ENCODE results near the gene BRD4. TPM values are rescaled to one million over a fixed set of nuclear protein-coding genes. Genes with fewer than 3 reads are reported as not detected.
"Not testable (repeated sequence)": the region's sequence is repeated elsewhere in the genome, so short reads cannot be mapped to it uniquely, and the experiment has no call there.

The BRD4 gene
- total RNA-seq, 1 experiment from 2014 or later = 41.4 TPM

- DNase-seq = no peak
- H3K27me3 ChIP-seq (ENCODE audit: low read length) = no peaks in the 10 kb centered on the region
- H3K9ac ChIP-seq (ENCODE audit: low read length) = no peak overlapping the region
- no peak overlapping the region for H2AFZ ChIP-seq (ENCODE audit: low read length)
- no peaks in the 10 kb centered on the region for H3K9me2 ChIP-seq (replicated peaks; ENCODE audit: insufficient read depth, low read length)
- no peak overlapping the region for H3K4me2 ChIP-seq (ENCODE audit: low read depth, low read length, poor library complexity, severe bottlenecking)
- no peaks in the 10 kb centered on the region for H3K4me1 ChIP-seq (ENCODE audit: low read length)
- H3K27ac ChIP-seq (ENCODE audit: low read length) = no peak overlapping the region
- no peaks in the 10 kb centered on the region for H3K79me2 ChIP-seq (ENCODE audit: low read length)
- H3K4me3 ChIP-seq (ENCODE audit: low read length) = no peak overlapping the region
- no peaks in the 10 kb centered on the region for H3K9me3 ChIP-seq (ENCODE audit: low read length)
- peaks cover 34% of the 10 kb centered on the region; the same call in 1 of the 2 replicates for H3K36me3 ChIP-seq (ENCODE audit: insufficient read depth, low read length)
- H4K20me1 ChIP-seq (ENCODE audit: insufficient read depth, low read depth, low read length) = 0 out of 2 replicates have a peak, but pooled peaks cover 5% of the 10 kb centered on the region
These were observed 22.4 kb upstream of the BRD4 start for GRCh38 chr19:15354566-15355296.

DNA sequence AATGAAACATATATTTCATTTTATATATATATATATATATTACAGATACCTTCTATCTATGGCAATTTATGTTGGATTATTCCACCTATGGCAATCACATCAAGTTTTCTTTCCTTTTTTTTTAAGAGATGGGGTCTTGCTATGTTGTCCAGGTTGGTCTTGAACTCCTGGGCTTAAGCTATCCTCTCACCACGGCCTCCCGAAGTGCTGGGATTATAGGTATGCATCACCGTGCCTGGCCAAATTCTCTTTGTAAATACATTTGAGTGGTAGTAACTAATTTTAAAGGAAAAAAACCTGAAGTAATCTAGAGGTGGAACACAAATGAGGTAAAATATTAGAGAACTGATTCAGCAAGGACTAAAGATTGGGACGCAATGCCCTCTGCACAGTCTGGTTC is 21.6 kb upstream of the BRD4 start:
- Histone ChIP-seq H3K27me3 (ENCODE audit: low read length) (no peaks in the 10 kb centered on the region), H3K36me3 (ENCODE audit: insufficient read depth, low read length) (peaks cover 27% of the 10 kb centered on the region; the same call in 1 of the 2 replicates), H3K9me2 (replicated peaks; ENCODE audit: insufficient read depth, low read length) (no peaks in the 10 kb centered on the region), H3K9me3 (ENCODE audit: low read length) (no peaks in the 10 kb centered on the region), H2AFZ (ENCODE audit: low read length) (no peak overlapping the region), H3K4me1 (ENCODE audit: low read length) (no peaks in the 10 kb centered on the region), H4K20me1 (ENCODE audit: insufficient read depth, low read depth, low read length) (0 out of 2 replicates have a peak, but pooled peaks cover 5% of the 10 kb centered on the region), H3K27ac (ENCODE audit: low read length) (no peak overlapping the region), H3K9ac (ENCODE audit: low read length) (no peak overlapping the region), H3K4me3 (ENCODE audit: low read length) (no peak overlapping the region), H3K4me2 (ENCODE audit: low read depth, low read length, poor library complexity, severe bottlenecking) (no peak overlapping the region), H3K79me2 (ENCODE audit: low read length) (no peaks in the 10 kb centered on the region)
- DNase-seq = no peak

DNA sequence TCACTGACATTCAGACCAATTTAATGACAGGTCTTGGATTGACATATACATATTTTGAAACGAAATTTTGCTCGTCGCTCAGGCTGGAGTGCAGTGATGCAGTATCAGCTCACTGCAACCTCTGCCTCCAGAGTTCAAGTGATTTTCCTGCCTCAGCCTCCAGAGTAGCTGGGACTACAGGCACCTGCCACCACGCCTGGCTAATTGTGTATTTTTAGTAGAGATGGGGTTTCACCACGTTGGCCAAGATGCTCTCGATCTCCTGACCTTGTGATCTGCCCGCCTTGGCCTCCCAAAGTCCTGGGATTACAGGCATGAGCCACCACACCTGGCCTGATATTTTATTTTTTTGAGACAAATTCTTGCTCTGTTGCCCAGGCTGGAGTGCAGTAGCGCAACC is 20.2 kb upstream of the BRD4 start:
- not testable (repeated sequence) for H3K4me2 ChIP-seq (ENCODE audit: low read depth, low read length, poor library complexity, severe bottlenecking); H4K20me1 ChIP-seq (ENCODE audit: insufficient read depth, low read depth, low read length); H2AFZ ChIP-seq (ENCODE audit: low read length); H3K4me3 ChIP-seq (ENCODE audit: low read length); H3K9ac ChIP-seq (ENCODE audit: low read length); DNase-seq; H3K27ac ChIP-seq (ENCODE audit: low read length); H3K4me1 ChIP-seq (ENCODE audit: low read length); H3K79me2 ChIP-seq (ENCODE audit: low read length); H3K9me2 ChIP-seq (replicated peaks; ENCODE audit: insufficient read depth, low read length); H3K27me3 ChIP-seq (ENCODE audit: low read length); H3K9me3 ChIP-seq (ENCODE audit: low read length)
- H3K36me3 ChIP-seq (ENCODE audit: insufficient read depth, low read length) = peaks cover 14% of the 10 kb centered on the region; the same call in 1 of the 2 replicates

DNA sequence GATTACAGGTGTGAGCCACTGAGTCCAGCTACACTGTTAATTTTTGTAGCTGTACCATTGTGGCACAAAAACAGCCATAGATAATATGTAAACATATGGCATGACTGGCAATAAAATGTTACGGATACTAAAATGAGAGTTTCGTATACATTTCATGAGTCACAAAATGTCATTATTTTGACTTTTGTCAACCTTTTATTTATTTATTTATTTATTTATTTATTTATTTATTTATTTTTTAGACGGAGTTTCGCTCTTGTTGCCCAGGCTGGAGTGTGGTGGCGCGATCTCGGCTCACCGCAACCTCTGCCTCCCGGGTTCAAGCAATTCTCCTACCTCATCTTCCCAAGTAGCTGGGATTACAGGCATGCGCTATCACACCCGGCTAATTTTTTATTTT is 9.0 kb upstream of the BRD4 start:
- not testable (repeated sequence) for H3K36me3 ChIP-seq (ENCODE audit: insufficient read depth, low read length); H3K4me3 ChIP-seq (ENCODE audit: low read length); H3K9me2 ChIP-seq (replicated peaks; ENCODE audit: insufficient read depth, low read length); H3K27ac ChIP-seq (ENCODE audit: low read length); H2AFZ ChIP-seq (ENCODE audit: low read length); H3K9me3 ChIP-seq (ENCODE audit: low read length); H3K9ac ChIP-seq (ENCODE audit: low read length); H3K4me1 ChIP-seq (ENCODE audit: low read length); H3K27me3 ChIP-seq (ENCODE audit: low read length); H4K20me1 ChIP-seq (ENCODE audit: insufficient read depth, low read depth, low read length); DNase-seq; H3K4me2 ChIP-seq (ENCODE audit: low read depth, low read length, poor library complexity, severe bottlenecking)
- H3K79me2 ChIP-seq (ENCODE audit: low read length) = peaks cover 13% of the 10 kb centered on the region

GRCh38 chr19:15340086-15340485 is 7.7 kb upstream of the BRD4 start:
- DNase-seq = no peak
- Histone ChIP-seq H3K9me3 (ENCODE audit: low read length) (no peaks in the 10 kb centered on the region), H3K27me3 (ENCODE audit: low read length) (no peaks in the 10 kb centered on the region), H3K9ac (ENCODE audit: low read length) (no peak overlapping the region), H3K79me2 (ENCODE audit: low read length) (peaks cover 20% of the 10 kb centered on the region), H3K9me2 (replicated peaks; ENCODE audit: insufficient read depth, low read length) (no peaks in the 10 kb centered on the region), H3K36me3 (ENCODE audit: insufficient read depth, low read length) (0 out of 2 replicates have a peak, but pooled peaks cover 2% of the 10 kb centered on the region), H3K4me3 (ENCODE audit: low read length) (no peak overlapping the region), H3K27ac (ENCODE audit: low read length) (no peak overlapping the region), H2AFZ (ENCODE audit: low read length) (no peak overlapping the region), H3K4me2 (ENCODE audit: low read depth, low read length, poor library complexity, severe bottlenecking) (no peak overlapping the region), H4K20me1 (ENCODE audit: insufficient read depth, low read depth, low read length) (no peaks in the 10 kb centered on the region), H3K4me1 (ENCODE audit: low read length) (no peaks in the 10 kb centered on the region)

- H2AFZ ChIP-seq (ENCODE audit: low read length) = no peak overlapping the region
- H3K4me3 ChIP-seq (ENCODE audit: low read length) = no peak overlapping the region
- H3K27ac ChIP-seq (ENCODE audit: low read length) = no peak overlapping the region
- peaks cover 14% of the 10 kb centered on the region for H3K4me1 ChIP-seq (ENCODE audit: low read length)
- no peaks in the 10 kb centered on the region for H4K20me1 ChIP-seq (ENCODE audit: insufficient read depth, low read depth, low read length)
- no peaks in the 10 kb centered on the region for H3K9me3 ChIP-seq (ENCODE audit: low read length)
- no peaks in the 10 kb centered on the region for H3K9me2 ChIP-seq (replicated peaks; ENCODE audit: insufficient read depth, low read length)
- peaks cover 41% of the 10 kb centered on the region for H3K79me2 ChIP-seq (ENCODE audit: low read length)
- H3K4me2 ChIP-seq (ENCODE audit: low read depth, low read length, poor library complexity, severe bottlenecking) = no peak overlapping the region
- H3K36me3 ChIP-seq (ENCODE audit: insufficient read depth, low read length) = no peaks in the 10 kb centered on the region
- H3K27me3 ChIP-seq (ENCODE audit: low read length) = no peaks in the 10 kb centered on the region
- no peak overlapping the region for H3K9ac ChIP-seq (ENCODE audit: low read length)
- DNase-seq = no peak
These were observed 4.9 kb upstream of the BRD4 start for GRCh38 chr19:15337202-15337601.

GRCh38 chr19:15335992-15336391 is 3.7 kb upstream of the BRD4 start:
- Histone ChIP-seq H3K79me2 (ENCODE audit: low read length) (peaks cover 48% of the 10 kb centered on the region), H3K4me1 (ENCODE audit: low read length) (peaks cover 14% of the 10 kb centered on the region)
- H3K9me2 ChIP-seq (replicated peaks; ENCODE audit: insufficient read depth, low read length); H3K36me3 ChIP-seq (ENCODE audit: insufficient read depth, low read length); H3K27me3 ChIP-seq (ENCODE audit: low read length); H3K27ac ChIP-seq (ENCODE audit: low read length); H3K4me2 ChIP-seq (ENCODE audit: low read depth, low read length, poor library complexity, severe bottlenecking); DNase-seq; H3K9me3 ChIP-seq (ENCODE audit: low read length); H4K20me1 ChIP-seq (ENCODE audit: insufficient read depth, low read depth, low read length); H3K9ac ChIP-seq (ENCODE audit: low read length); H2AFZ ChIP-seq (ENCODE audit: low read length); H3K4me3 ChIP-seq (ENCODE audit: low read length): not testable (repeated sequence)

- H3K9me3 ChIP-seq (ENCODE audit: low read length) = no peaks in the 10 kb centered on the region
- peaks cover 46% of the 10 kb centered on the region for H4K20me1 ChIP-seq (ENCODE audit: insufficient read depth, low read depth, low read length)
- no peak overlapping the region for H2AFZ ChIP-seq (ENCODE audit: low read length)
- peak overlapping the region; percentile 76 for H3K4me2 ChIP-seq (ENCODE audit: low read depth, low read length, poor library complexity, severe bottlenecking)
- H3K4me3 ChIP-seq (ENCODE audit: low read length) = peak overlapping the region; percentile 94
- H3K9ac ChIP-seq (ENCODE audit: low read length) = peak overlapping the region; percentile 99
- H3K4me1 ChIP-seq (ENCODE audit: low read length) = peaks cover 57% of the 10 kb centered on the region
- H3K27me3 ChIP-seq (ENCODE audit: low read length) = no peaks in the 10 kb centered on the region
- peak overlapping the region; percentile 69 for H3K27ac ChIP-seq (ENCODE audit: low read length)
- H3K79me2 ChIP-seq (ENCODE audit: low read length) = peaks cover 79% of the 10 kb centered on the region
- DNase-seq = peak; percentile 83
- no peaks in the 10 kb centered on the region for H3K9me2 ChIP-seq (replicated peaks; ENCODE audit: insufficient read depth, low read length)
- H3K36me3 ChIP-seq (ENCODE audit: insufficient read depth, low read length) = no peaks in the 10 kb centered on the region
These were observed 674 bp downstream of the BRD4 start for GRCh38 chr19:15331419-15332310.

Data from Karpas-422 (cell line).